NCI-H1092 treated with DMSO at 0.1 percent for 48 hours (cell line): ENCODE measurements around the gene RAE1.
A peak's percentile ranks its signal among the peaks of the same experiment; 100 is the strongest.

Source experiments
- DNase-seq: peaks from one replicate; lab custom pipeline; 2025; lab: John Stamatoyannopoulos, UW

The RAE1 gene, protein sequence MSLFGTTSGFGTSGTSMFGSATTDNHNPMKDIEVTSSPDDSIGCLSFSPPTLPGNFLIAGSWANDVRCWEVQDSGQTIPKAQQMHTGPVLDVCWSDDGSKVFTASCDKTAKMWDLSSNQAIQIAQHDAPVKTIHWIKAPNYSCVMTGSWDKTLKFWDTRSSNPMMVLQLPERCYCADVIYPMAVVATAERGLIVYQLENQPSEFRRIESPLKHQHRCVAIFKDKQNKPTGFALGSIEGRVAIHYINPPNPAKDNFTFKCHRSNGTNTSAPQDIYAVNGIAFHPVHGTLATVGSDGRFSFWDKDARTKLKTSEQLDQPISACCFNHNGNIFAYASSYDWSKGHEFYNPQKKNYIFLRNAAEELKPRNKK

DNA sequence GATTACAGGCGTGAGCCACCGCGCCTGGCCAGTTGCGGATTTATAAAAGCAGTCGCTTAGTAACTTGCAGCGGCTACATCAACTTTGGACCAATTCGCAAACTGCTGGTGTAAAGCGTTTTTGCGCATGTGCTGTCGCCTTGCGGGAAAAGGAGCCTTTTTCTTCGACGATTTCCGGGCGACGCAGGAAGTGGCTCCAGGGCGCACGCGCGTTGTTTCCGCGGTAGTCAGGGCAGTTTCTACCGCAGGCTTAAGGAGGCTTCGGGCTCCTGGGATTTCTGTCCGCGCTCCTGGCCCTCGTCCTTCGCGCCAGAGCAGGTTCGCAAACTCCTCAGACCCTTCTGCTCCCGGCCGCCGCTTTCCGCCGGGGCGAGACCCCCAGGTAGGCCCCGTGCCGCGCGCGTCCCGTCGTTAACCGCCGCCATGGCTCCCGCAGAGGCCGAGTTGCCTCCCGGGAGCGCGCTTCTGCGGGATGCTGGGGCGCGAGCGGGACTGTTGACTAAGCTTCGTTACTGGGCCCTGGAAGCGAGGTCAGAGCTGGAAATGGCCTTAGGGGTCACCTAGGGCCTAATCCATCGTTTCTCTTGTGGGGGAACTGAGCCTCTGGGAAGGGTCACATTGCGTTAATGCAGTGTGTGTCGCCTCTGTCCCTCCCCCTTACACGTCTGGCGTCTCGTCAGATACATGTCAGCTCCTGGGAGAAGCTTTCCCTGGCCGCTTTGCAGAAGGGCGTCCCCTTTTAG is at the start of gene RAE1:
Gene RAE1 (plus strand): TSS at position 214 of the 742 bp plus-strand sequence. CDS start 2,784 bp downstream, outside the sequence.
- DNase-seq: peak; percentile 83

DNA sequence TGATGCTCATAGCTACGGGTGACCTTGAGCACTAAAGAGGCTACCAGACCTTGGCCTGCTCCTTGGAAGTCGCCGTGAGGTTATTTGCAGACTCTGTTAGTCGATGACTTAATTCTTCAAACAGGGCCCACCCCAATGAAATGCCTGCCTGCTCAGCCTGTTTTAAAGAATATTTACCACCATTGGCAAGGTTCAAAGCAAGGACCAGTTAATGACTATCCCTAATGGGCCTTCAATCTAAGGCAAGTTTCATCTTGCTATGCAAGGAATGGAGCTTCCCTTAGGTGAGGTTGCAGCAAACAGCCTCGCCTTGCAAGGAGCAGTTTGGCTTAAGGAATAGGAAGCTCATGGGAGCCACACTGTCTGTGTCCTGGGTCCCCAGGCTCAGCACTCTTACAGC is 44.3 kb upstream of the RAE1 start:
- DNase-seq: no peak

DNA sequence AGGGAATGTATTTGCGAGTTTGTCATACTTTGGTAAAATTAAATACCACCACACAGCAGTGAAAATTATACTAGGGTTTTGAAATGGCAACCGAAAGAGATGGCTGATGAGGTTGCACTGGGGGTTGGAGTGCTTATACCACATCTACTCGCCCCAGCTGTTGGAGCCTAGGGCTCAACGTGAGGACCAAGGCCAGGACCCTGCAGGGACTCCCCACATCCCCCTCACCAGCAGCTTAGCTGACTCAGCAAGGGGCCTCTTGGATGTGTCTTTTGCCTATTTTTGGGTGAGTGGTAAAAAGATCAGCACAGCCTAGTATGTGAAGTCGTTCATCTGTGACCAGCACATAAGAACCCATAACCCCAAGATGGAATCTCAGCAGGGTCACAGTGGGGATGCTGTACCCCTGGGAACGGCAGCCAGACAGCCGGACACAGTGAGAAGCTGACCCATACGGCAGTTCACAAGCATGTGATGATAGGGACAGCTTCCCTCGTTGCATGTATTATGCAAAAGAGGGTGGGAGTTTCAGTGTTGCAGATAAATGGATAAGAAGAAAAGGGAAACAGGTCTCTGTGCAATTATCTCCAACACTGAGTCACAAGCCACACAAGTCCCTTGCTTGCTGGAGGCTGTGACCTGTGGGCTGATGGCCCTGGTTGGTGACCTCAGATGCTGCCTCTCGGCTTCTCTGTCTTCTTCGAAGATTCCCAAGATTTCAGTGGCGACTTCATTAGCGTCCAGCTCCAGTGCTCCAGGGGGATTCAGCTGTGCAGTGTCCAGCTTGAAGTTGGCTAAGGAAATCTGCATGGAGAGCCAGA is 42.4 kb upstream of the RAE1 start:
- no peak for DNase-seq

DNA sequence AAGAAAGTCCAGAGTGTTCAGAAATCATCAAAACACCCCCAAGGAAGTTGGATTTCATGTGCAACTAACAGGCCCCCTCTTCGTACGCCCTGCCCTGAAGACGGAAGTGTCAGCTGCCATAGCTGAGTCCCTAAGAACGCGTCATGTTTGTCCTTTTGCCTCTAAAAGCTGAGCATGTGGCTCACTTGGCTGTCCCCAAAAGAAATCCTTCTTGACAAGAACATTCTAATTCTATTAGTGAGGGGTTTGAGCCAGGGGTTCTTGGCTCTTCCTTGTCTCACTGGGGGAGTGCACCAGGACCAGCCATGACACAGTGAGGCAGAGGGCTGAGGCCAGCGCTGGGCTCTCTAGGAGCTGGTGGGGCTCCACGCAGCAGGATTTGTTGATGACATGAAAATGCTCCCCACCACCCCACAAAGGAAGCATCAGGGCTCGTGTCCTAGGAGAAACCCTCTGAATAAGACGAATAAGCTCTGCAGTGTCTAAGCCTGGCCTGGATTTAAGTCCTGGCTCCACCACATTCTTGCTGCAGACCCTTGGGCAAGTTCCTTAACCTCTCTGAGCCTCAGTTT is 41.4 kb upstream of the RAE1 start:
- DNase-seq: no peak

DNA sequence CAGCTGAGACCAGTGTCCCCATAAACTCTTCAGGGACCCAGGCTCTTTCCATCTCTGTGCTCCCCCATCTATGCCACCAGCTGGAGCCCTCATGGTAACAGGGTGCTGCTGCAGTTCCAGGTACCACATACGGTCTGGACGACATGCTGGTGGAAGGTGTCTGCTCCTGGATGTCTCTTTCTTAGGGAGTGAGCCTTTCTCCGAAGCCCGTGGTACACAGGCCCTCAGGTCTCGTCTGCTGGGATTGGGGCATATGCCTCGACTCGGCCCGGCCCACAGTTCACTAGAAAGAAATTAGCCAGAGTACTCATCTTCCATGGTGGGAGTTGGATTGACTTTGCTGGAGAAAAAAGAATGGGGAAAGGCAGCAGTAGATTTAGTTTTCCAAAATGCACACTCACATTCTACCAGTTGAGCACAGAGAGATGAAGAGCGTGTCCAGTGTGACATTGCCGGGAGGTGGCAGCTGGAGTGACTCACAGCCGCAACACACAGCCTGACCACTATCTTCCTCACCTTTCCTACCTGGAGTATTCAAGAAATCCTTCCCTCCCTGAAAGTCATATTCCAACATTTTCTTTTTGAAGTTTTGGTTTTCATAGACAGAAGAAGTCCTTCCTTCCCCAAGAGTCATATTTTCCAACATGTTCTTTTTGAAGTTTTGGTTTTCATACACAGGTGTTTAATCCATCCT is 40.1 kb upstream of the RAE1 start:
- no peak for DNase-seq

DNA sequence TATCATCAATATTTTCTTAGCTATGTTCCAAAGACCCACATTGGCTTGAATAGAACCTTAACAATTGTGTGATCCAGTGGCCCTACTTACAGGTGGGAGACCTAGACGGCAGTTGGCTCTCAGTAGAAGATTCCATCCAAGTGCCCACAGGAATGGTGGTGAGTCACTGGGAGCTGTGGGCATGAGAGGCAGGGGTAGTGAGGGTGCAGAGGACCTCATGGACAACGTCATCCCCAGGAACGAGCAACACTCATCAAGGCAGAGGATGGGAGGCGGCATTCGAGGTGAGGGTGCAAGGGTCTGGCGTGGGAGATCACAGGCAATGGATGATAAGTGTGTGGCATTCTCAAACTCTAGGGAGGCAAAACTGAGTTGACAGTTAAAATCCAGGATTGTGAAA is 38.9 kb upstream of the RAE1 start:
- DNase-seq: no peak

DNA sequence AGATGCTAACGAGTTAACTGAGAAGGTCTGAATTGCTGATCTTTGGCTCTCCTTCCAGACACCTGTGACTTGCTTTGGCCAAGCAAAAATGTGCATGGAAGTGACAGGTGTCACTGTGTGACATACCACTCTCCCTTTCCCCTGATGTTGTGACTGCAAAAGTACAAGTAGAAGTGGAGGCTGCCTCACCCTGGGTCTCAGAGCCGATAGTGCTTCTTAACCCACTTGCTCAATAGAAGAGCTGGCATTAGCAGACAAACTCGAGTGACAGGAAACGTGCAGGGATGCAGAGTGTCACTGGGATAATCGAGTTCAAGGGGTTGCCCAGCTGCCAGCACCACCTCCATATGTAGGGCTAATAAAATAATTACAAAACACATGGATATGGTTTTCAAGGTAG is 37.8 kb upstream of the RAE1 start:
- no peak for DNase-seq

DNA sequence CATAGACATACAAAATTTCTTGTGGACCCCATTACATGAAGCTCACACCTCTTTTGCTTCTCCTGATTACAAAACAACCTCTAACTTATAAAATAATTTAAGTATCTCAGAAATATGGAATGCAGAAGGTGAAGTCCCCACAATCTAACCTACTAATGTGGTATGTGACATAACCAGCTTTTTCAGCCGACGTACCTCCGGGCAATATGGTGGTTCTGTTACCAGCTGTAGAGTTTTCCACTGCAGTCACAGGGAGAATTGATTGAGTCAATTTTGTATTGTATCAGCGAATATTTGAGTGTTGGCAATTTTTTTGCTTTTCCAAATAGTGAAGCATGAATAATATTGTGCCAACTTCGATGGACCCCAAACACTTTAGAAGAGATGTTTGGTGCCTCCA is 37.1 kb upstream of the RAE1 start:
- no peak for DNase-seq

DNA sequence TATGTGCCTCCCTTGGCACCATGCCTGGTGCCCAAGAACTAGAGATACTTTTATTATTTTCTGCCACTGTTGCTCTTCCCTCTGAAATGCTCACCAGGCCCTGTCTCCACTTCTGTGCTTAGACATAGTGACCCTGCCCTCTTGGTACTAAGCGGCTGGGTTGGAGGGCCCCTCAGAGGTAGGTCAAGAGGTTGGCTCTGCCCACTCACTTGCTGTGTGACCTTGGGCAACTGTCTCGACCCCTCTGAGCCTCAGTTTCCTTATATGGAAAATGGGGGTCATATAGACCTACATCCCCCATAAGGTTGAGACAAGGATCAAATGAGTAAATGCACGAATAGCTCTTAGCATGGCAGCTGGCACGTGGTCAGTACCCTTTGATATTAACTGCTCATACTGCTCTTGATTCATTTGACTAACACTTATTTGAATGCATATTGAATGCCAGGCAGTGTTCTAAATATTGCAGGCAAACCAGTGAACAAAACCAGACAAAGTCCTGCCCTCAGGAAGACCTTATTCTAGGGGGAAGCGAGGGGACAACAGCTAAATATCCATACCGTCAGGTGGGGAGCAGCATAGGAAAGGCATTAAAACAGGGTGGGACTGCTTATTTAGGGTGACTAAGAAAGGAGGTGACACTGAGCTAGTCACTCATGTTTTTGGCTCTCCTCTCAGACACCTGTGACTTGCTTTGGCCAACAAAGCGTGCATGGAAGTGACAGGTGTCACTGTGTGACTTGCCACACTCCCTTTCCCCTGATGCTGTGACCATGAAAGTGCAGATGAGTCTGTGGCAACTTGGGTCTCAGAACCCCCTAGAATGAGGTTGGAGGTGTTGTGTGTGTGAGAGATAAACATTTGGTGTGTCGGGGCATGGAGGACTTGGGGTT is 35.7 kb upstream of the RAE1 start:
- DNase-seq: no peak

DNA sequence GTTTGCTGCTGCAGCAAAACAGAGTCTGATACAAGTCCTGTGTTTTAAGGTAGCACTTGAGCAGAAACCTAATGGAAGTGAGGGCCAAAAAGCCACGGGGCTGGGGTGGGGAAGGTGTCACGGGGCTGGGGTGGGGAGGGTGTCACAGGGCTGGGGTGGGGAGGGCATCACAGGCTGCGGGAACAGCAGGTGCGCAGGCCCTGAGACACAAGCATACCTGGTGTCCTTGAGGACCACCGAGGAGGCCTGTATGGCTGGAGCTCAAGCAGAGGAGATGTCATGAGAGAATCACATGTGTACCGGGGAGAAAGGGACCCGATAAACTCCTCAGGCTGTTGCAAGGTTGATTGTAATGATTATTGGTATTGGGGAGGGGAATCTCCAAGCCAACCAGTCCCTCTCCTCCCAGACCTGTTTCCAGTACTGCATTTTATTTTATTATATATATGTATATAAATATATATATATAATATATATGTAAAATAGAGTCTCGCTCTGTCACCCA is 35.0 kb upstream of the RAE1 start:
- DNase-seq: no peak

DNA sequence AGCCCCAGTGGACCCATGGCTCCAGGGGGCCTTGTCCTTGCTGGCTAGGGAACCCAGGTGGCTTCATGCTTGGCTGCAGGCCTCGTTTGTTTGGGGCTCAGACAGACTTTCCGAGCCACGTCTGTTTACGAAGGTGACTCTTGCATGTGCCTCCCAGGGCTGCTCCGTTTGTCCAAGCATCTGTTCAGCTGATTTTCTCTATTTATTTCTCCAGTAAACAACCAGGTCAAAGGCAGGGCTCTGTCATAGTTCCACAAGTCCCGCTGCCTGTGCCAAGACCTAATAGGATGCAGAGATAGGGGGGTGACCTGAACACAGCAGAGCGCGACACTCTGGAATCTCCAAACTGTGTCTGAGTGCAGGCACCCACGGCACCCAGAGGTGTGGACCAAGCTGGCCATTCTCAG is 34.3 kb upstream of the RAE1 start:
- DNase-seq: no peak

DNA sequence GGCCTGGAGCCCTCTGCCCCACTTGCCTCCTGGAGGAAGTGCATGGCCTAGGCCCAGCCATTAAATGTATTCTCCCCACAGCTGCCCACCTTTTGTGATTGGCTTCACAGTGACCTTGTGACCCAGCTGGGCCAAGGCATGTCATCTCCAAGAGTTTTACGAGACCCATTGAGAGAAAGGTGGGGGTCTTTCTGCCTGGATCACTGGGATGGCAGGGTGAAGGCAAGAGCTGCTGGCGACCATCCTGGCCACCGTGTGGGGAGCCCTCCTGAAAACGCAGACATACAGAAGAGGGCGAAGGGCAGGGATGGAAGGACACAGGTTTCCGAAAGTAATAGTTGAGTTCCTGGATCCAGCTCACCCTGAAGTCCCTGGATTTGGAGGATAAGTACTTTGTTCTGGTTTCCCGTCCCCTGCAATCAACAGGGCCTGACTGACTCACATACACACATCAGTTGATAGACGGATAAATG is 33.7 kb upstream of the RAE1 start:
- DNase-seq: no peak

DNA sequence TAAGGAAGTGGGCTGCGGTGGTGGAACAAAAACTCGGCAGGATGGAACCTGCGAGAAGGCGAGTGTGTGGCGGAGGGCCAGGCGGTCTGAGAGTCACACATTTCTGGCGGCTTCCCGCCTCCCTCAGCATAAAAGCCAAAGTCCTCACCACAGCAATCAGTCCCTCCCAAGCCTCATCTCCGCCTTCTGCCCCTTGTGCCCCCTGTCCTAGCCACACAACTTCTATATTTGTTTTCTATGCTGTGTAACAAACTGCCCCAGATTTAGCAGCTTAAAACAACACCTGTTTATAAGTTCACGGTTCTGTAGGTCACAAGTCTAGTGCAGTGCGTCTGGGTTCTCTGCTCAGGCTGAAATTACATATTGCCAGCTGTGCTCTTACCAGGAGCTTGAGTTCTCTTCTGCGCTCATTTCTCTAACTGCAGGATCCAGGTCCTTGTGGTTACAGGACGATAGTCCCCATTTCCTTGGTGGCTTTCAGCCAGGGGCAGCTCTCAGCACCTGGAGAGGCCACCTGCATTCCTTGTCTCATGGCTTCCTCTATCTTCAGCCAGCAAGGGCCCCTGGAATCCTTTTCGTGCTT is 33.2 kb upstream of the RAE1 start:
- DNase-seq: no peak

DNA sequence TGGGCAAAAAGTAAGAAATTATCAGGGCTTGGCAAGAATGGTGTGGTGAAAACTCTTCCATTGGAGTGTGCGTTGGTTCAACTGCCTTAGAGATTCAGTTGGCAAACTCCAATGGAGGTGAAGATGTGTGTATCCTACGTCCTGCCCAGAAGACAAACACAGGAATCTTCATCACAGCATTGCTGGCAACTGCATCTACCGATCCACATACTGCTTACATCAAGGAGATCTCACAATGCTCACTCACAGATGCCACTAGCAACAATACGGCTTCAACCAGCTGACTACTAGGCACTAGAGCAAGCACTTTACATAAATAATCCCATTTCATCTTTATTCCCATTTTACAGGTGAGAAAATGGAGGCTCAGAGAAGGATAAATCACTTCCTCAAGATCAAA is 31.5 kb upstream of the RAE1 start:
- DNase-seq: no peak

DNA sequence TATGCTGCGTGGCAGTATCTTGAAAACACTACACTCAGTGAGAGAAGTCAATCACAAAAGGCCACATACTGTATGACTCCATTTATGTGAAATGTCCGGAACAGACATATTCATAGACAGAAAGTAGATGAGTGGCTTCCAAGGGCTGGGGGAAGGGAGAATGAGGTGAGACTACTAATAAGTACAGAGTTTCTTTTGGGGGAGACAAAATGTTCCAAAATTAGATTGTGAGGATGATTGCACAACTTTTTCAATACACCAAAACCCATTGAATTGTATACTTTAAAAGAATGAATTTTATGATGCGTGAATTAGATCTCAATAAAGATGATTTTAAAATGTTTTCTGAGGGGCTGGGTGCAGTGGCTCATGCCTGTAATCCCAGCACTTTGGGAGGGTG is 30.7 kb upstream of the RAE1 start:
- DNase-seq: no peak

DNA sequence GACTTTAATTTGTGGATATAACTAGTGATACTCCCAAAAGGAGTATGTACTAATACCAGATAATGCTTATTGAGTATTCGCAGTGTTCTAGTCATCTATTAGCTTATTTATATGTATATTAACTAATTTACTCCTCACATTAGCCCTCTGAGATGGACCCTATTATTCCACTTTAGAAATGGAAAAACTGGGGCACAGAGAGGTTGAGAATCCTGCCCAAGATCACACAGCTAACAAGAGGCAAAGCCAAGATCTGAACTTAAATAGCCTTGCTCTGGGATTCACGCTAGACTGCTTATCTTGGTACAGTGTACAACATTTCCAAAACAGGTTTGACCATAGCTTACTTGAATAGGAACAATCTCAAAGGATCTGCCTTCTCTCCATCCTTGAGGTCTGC is 29.9 kb upstream of the RAE1 start:
- no peak for DNase-seq

DNA sequence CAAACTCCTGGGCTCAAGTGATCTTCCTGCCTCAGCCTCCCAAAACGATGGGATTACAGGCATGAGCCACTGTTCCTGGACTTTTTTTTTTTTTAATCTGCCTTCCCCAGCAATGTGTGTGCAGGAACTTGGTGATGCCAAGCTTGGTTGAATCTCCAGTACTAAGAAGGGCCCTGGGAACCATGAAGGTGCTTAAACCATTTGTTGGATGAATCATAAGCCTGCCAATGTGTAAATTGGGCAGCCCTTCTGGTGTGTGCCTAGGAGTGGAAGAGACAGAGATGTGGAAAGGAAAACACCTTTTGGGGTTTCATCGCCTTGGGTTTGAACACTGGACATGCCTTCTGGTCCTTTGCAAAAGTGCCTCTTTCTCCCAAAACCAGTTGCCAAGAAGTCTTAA is 28.6 kb upstream of the RAE1 start:
- no peak for DNase-seq

DNA sequence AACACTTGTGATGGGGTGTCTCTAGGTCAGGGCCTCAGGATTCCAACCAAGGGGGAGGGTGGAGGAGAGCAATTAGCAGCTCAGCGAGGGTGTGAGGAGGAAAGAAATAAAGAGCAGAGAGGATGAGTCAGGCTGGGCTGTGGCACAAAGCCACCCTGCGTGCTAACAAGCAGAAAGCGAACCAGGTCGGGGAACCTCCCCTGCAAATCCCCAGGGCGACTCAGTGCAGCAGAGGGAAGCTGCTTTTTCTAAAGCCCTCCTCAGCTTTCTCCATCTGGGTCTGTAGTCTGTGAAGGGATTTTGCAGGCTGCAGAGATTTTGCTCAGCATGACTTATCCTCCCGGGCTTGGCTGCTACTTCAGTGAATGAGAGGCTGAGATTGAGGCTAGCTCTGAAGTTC is 28.0 kb upstream of the RAE1 start:
- no peak for DNase-seq

DNA sequence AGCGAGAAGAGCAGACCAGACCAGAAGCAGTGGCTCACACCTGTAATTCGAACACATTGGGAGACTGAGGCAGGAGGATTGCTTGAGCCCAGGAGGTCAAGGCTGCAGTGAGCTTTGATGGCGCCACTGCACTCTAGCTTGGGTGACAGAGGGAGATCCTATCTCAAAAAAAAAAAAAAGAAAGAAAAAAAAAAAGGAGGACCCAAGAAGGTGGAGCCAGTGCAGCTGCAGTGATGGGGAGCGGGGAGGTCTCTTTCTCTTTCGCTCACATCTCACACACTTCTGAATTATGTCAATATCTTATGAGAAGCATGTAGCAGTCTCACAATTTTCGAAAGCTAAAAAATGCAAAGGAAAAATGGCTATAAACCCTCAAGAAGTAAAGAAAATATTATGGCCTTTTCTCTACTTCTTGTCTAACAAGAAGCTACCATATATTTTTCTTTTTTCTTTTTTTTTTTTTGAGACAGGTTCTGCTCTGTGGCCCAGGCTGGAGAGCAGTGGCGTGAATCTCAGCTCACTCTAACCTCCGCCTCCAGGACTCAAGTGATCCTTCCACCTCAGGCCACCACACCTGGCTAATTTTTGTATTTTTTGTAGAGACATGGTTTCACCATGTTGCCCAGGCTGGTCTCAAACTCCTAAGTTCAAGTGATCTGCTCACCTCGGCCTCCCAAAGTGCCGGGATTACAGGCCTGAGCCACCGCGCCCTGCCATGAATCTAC is 25.3 kb upstream of the RAE1 start:
- DNase-seq: no peak
